K562 (cell line): ENCODE results near the gene ARHGAP15. TPM values are rescaled to one million over a fixed set of nuclear protein-coding genes. Genes with fewer than 3 reads are reported as not detected.

Source experiments
- ATAC-seq: fragments of 200-7000 bp; cut with Tn5 transposase; 3 replicates; pipeline ENCODE4 v1.9.1; 2020; ENCODE audit warnings: moderate library complexity
- BruUV-seq: library from RNA; stranded (reverse); fragments of 400-500 nt; replicated peaks from 2 replicates; lab custom pipeline; 2021; lab: Mats Ljungman, UMichigan
- CTCF ChIA-PET: fragments of 300-600 bp; formaldehyde crosslinking; extraction: SDS; loops from one replicate; lab custom pipeline; 2021; ENCODE audit warnings: low intra/inter-chr PET ratio; lab: Yijun Ruan, JAX
- POLR2A ChIA-PET: fragments of 300-600, 350-650 bp; sonication (Branson Sonifier 250); formaldehyde crosslinking; extraction: SDS; loops from one replicate; lab custom pipeline; 2021; ENCODE audit warnings: antibody characterized with exemption, inconsistent platforms; lab: Yijun Ruan, JAX
- DNase-seq, 4 experiments: peaks; one replicate each; pipeline versions ENCODE4 v3.0.0 to v3.0.0-alpha.2; 2011 to 2018; ENCODE audit warnings: low spot score in 3 of 4, mixed read lengths in 3 of 4; ENCODE audit errors: extremely low read depth in 1 of 4
- FAIRE-seq: peaks from 2 replicates; lab custom pipeline; 2011; peaks lifted over from hg19 to GRCh38; lab: Jason Lieb, UNC
- H2AFZ ChIP-seq: 2 replicates; pipeline ENCODE4 v1.6.0; 2011; ENCODE audit warnings: low read depth, low read length, control low read depth, inconsistent platforms
- H3K27ac ChIP-seq: fragments of 200-600 bp; 3 replicates; pipeline ENCODE4 v1.8.0; 2011; ENCODE audit warnings: low read depth, mild to moderate bottlenecking, control low read depth, inconsistent platforms, low read length, moderate library complexity, mixed read lengths; ENCODE audit errors: extremely low read depth
- H3K27me3 ChIP-seq, 2 experiments: fragments of 300-600 bp in 1 of 2; 2 replicates in 1 of 2; 3 replicates in 1 of 2; pipeline versions ENCODE4 v1.6.0 to v1.8.0; 2011; ENCODE audit warnings: inconsistent platforms in 2 of 2, low read length in 2 of 2, mild to moderate bottlenecking in 1 of 2, mixed read lengths in 1 of 2, moderate library complexity in 1 of 2; ENCODE audit not compliant: control insufficient read depth in 2 of 2, insufficient read depth in 2 of 2
- H3K36me3 ChIP-seq: fragments of 300-600 bp; 3 replicates; pipeline ENCODE4 v1.8.0; 2011; ENCODE audit warnings: mild to moderate bottlenecking, low read length, inconsistent platforms; ENCODE audit not compliant: control insufficient read depth, insufficient read depth
- H3K4me1 ChIP-seq, 2 experiments: fragments of 200-600 bp in 1 of 2; replicated peaks in 1 of 2; 2 replicates in 1 of 2; 3 replicates in 1 of 2; pipeline versions ENCODE4 v1.5.1 to v1.8.0; 2011; ENCODE audit warnings: inconsistent platforms in 2 of 2, low read length in 2 of 2, mild to moderate bottlenecking in 1 of 2, mixed read lengths in 1 of 2, moderate library complexity in 1 of 2; ENCODE audit not compliant: control insufficient read depth in 2 of 2, insufficient read depth in 2 of 2
- H3K4me2 ChIP-seq: 2 replicates; pipeline ENCODE4 v1.6.1; 2011; ENCODE audit warnings: low read length, control low read depth, inconsistent platforms, mixed read lengths; ENCODE audit not compliant: insufficient read depth
- H3K4me3 ChIP-seq: fragments of 200-600 bp; sonication (generic), shearing (Covaris generic); 2 replicates; pipeline ENCODE4 v1.5.1; 2016; ENCODE audit warnings: control low read depth, inconsistent platforms
- H3K79me2 ChIP-seq: fragments of 200-600 bp; 3 replicates; pipeline ENCODE4 v1.8.0; 2011; ENCODE audit warnings: low read length, inconsistent platforms; ENCODE audit not compliant: control insufficient read depth, insufficient read depth
- H3K9ac ChIP-seq, 2 experiments: 2 replicates each; pipeline versions ENCODE4 v1.6.0 to v1.6.1; 2011; ENCODE audit warnings: low read depth in 2 of 2, low read length in 2 of 2, control low read depth in 1 of 2, inconsistent platforms in 1 of 2, mild to moderate bottlenecking in 1 of 2, mixed read lengths in 1 of 2; ENCODE audit not compliant: insufficient read depth in 1 of 2
- H3K9me1 ChIP-seq: one replicate; pipeline ENCODE4 v1.6.0; 2011; ENCODE audit warnings: inconsistent platforms, mild to moderate bottlenecking, low read length, moderate library complexity; ENCODE audit not compliant: control insufficient read depth, insufficient read depth
- H3K9me3 ChIP-seq: replicated peaks from 2 replicates; pipeline ENCODE4 v1.5.1; 2011; ENCODE audit warnings: low read depth, low read length, inconsistent platforms; ENCODE audit not compliant: control insufficient read depth, insufficient read depth
- H4K20me1 ChIP-seq: replicated peaks from 2 replicates; pipeline ENCODE4 v1.6.1; 2011; ENCODE audit warnings: low read length, inconsistent platforms, mixed read lengths; ENCODE audit not compliant: control insufficient read depth, insufficient read depth
- CBFA2T2 ChIP-seq: fragments of 450-650 bp; conservative IDR thresholded peaks from 2 replicates; pipeline ENCODE4 v1.6.1; 2017; ENCODE audit warnings: mild to moderate bottlenecking
- HEY1 ChIP-seq: fragments of 250-450 bp; sonication (Bioruptor Pico); IDR thresholded peaks from 2 replicates; pipeline ENCODE4 v1.5.0; 2020; ENCODE audit warnings: mild to moderate bottlenecking, moderate library complexity, borderline replicate concordance
- IFI16 ChIP-seq: fragments of 250-450 bp; sonication (Bioruptor Pico); IDR thresholded peaks from 2 replicates; pipeline ENCODE4 v2.1.2; 2022; ENCODE audit warnings: mild to moderate bottlenecking, inconsistent platforms
- NFE2 ChIP-seq: IDR thresholded peaks from 2 replicates; pipeline ENCODE4 v1.6.1; 2014; ENCODE audit warnings: antibody characterized with exemption, low read depth
- SETDB1 ChIP-seq: IDR thresholded peaks from one replicate; pipeline ENCODE4 v1.6.1; 2012; ENCODE audit warnings: low read length, control low read depth, inconsistent platforms
- SUPT5H ChIP-seq: fragments of 450-650 bp; IDR thresholded peaks from 2 replicates; pipeline ENCODE4 v1.6.1; 2016
- TAF1 ChIP-seq: IDR thresholded peaks from 2 replicates; pipeline ENCODE4 v1.6.1; 2011; ENCODE audit warnings: mild to moderate bottlenecking, low read length, moderate library complexity; ENCODE audit not compliant: insufficient read depth, control insufficient read depth, severe bottlenecking; ENCODE audit errors: extremely low read depth
- U2AF1 ChIP-seq: fragments of 200-400 bp; formaldehyde crosslinking; optimal IDR thresholded peaks from 2 replicates; pipeline ENCODE3; 2017; ENCODE audit warnings: mild to moderate bottlenecking, low read depth, low read length, moderate library complexity
- ZNF140 ChIP-seq: fragments of 250-450 bp; sonication (Bioruptor Pico); IDR thresholded peaks from 2 replicates; pipeline ENCODE4 v1.8.0; 2021; ENCODE audit warnings: moderate library complexity, mild to moderate bottlenecking, inconsistent platforms
- ZNF146 ChIP-seq: IDR thresholded peaks from one replicate; pipeline ENCODE4 v1.6.1; 2018; ENCODE audit warnings: missing compliant biosample characterization; ENCODE audit not compliant: unreplicated experiment
- ZNF445 ChIP-seq: fragments of 250-450 bp; sonication (Bioruptor Pico); IDR thresholded peaks from 2 replicates; pipeline ENCODE4 v1.4.0; 2020; ENCODE audit warnings: low read depth, mild to moderate bottlenecking, moderate library complexity
- ZNF589 ChIP-seq: fragments of 200-800 bp; sonication (Bioruptor generic); IDR thresholded peaks from 2 replicates; pipeline ENCODE4 v1.6.1; 2016; ENCODE audit warnings: low read depth, missing genetic modification characterization, missing compliant biosample characterization
- WGBS: fragments of 100-300 bp; shearing (Covaris generic); methylation state at CpG from one replicate; pipeline ENCODE4 v1.1.6; 2016; ENCODE audit warnings: low coverage, mixed read lengths; ENCODE audit not compliant: insufficient coverage; ENCODE audit errors: missing lambda C conversion rate; 5-methylcytosine and 5-hydroxymethylcytosine counted together
- in situ Hi-C: fragments of 300-500 bp; cut with MboI; formaldehyde crosslinking; loops from 4 replicates; pipeline ENCODE4 v1.15.0; 2018; ENCODE audit warnings: inconsistent platforms, mixed read lengths
- intact Hi-C: fragments of 100-400 bp; cut with micrococcal nuclease; formaldehyde crosslinking; loops from 2 replicates; pipeline ENCODE4 v1.14.2; 2022
- polyA plus RNA-seq, 8 experiments: library from polyadenylated mRNA; depleted of rRNA in 4 of 8; stranded (reverse) in 5 of 8; unstranded in 3 of 8; fragments of >200 nt; fragmentation: Nextera tagmentation in 2 of 8; fragmentation: Illumina TruSeq in 1 of 8; extraction: Ambion mirVana in 2 of 8; extraction: Trizol in 1 of 8; gene quantifications; 2 replicates each; pipeline versions ENCODE4 v1.2.1 to v1.2.3, GENCODE V29; 2011 to 2014; ENCODE audit warnings: inconsistent platforms in 1 of 8, missing spikeins in 1 of 8
- total RNA-seq, 7 experiments: library from RNA; depleted of rRNA in 6 of 7; stranded (reverse); fragments of >200 nt in 6 of 7; fragmentation: Illumina TruSeq in 2 of 7; extraction: Trizol in 2 of 7; gene quantifications; 2 replicates each; pipeline versions ENCODE4 v1.2.1 to v1.2.3, GENCODE V29; 2011 to 2021; ENCODE audit warnings: low replicate concordance in 1 of 7
- TF ChIP-seq, protein P1 (sequence below), 2 experiments: fragments of 150-350 bp in 1 of 2; IDR thresholded peaks; 2 replicates each; pipeline ENCODE4 v1.6.1; 2012 to 2016; ENCODE audit warnings: low read depth in 2 of 2, low read length in 2 of 2, mild to moderate bottlenecking in 1 of 2, moderate library complexity in 1 of 2
- TF ChIP-seq, protein P2 (sequence below): fragments of 450-650 bp; IDR thresholded peaks from 2 replicates; pipeline ENCODE4 v1.6.1; 2017; ENCODE audit warnings: mild to moderate bottlenecking, moderate library complexity
- TF ChIP-seq, protein P3 (sequence below): fragments of 250-450 bp; sonication (Bioruptor Pico); IDR thresholded peaks from 2 replicates; pipeline ENCODE4 v1.5.0; 2020; ENCODE audit warnings: mild to moderate bottlenecking

Gene ARHGAP15
- total and polyA plus RNA-seq, 9 of the 15 experiments (the other 6 are each of a cell fraction or from before 2014, with no cell fraction given), result 1.5 to 17.9 (median 7.9) TPM

DNA sequence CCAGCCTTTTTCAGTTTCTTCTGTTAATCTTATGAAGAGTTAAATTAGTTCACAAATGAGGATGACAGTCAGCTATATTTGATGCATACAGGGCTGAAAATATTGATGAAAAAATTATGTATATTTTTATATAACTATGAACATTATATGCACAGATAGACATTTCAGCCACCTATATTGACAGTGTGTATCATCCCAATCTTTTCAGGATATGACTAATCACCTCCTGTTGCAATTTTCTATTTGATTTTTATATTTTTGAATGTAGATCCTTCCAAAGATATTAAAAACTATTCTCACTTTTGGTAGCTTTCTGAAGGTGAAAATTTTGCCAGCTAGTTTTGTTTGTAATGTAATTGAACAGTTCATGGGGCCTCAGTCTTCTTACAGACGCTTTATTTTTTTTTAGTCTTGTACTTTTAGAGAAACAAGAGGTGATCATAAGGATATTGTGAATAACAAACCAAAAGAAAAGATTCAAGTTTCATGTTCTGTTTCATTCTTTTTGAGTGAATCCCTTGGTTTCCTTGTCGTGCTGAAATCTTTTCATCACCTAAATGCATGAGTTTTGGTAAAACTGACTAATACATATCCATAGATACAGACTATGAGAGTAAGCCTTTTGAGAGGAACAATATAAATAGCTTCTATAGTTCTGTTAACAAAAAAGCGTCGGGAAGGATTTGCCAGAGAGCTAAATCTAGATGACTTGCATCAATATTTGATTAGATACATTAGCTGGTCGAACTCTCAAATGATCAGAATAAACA is 123.1 kb downstream of the ARHGAP15 start (continued):
- TF ChIP-seq, protein P1, sequence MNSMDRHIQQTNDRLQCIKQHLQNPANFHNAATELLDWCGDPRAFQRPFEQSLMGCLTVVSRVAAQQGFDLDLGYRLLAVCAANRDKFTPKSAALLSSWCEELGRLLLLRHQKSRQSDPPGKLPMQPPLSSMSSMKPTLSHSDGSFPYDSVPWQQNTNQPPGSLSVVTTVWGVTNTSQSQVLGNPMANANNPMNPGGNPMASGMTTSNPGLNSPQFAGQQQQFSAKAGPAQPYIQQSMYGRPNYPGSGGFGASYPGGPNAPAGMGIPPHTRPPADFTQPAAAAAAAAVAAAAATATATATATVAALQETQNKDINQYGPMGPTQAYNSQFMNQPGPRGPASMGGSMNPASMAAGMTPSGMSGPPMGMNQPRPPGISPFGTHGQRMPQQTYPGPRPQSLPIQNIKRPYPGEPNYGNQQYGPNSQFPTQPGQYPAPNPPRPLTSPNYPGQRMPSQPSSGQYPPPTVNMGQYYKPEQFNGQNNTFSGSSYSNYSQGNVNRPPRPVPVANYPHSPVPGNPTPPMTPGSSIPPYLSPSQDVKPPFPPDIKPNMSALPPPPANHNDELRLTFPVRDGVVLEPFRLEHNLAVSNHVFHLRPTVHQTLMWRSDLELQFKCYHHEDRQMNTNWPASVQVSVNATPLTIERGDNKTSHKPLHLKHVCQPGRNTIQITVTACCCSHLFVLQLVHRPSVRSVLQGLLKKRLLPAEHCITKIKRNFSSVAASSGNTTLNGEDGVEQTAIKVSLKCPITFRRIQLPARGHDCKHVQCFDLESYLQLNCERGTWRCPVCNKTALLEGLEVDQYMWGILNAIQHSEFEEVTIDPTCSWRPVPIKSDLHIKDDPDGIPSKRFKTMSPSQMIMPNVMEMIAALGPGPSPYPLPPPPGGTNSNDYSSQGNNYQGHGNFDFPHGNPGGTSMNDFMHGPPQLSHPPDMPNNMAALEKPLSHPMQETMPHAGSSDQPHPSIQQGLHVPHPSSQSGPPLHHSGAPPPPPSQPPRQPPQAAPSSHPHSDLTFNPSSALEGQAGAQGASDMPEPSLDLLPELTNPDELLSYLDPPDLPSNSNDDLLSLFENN (IDR thresholded peaks at IDR 0.05; ENCODE audit: low read depth in 2 of 2, low read length in 2 of 2), result no peak
- TF ChIP-seq U2AF1 (no peak), ZNF589 (CRISPR knock-in tag) (no peak), ZNF146 (CRISPR knock-in tag) (no peak), HEY1 (CRISPR knock-in tag) (no peak), IFI16 (CRISPR knock-in tag) (no peak)

DNA sequence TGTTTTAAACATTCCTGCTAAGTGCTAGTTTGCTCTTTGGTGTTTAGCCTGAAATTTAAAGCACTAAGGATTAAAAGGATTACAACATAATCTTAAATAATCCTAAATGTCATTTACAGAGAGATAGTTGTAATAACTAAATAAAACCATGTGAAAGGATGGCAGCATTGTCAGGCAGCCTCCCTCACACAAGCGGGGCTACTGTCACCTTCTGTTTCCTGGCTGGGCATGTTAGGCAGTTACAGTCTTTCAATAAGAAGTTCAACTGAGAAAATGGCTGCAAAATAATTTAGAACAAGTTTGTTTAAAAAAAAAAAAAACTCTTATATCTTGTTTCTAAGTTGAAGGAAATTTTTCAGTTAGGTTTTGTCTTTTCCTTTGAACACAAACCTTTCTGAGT is 124.9 kb downstream of the ARHGAP15 start:
- H3K4me2 ChIP-seq, result no peak overlapping the region
- H3K79me2 ChIP-seq, result no peaks in the 10 kb centered on the region
- no TSS peak for BruUV-seq
- DNase-seq (no peak), FAIRE-seq (no peak), ATAC-seq (no peak)
- no peak overlapping the region for H3K9ac ChIP-seq
- H2AFZ ChIP-seq, result no peak overlapping the region
- in situ Hi-C loops, result no loop called here
- intact Hi-C loops, result no loop called here
- H3K9me1 ChIP-seq, result no peaks in the 10 kb centered on the region
- no peaks in the 10 kb centered on the region for H3K9me3 ChIP-seq
- H3K4me1 ChIP-seq, result no peaks in the 10 kb centered on the region; a peak in 1 of 5 replicates
- H3K36me3 ChIP-seq, result no peaks in the 10 kb centered on the region
- no peaks in the 10 kb centered on the region for H3K27me3 ChIP-seq
- WGBS, result 12% methylated on average over 1 of the region's 1 CpG
- no peak overlapping the region for H3K27ac ChIP-seq
- POLR2A ChIA-PET, result no interaction called here
- CTCF ChIA-PET, result interaction anchor here (0.7 kb wide), 1 partner anchor 12 kb away, joined by 4 read pairs; no protein-coding TSS in a partner anchor
- no peak overlapping the region for H3K4me3 ChIP-seq
- no peaks in the 10 kb centered on the region for H4K20me1 ChIP-seq
- no peak for TF ChIP-seq ZNF445 (CRISPR knock-in tag)
- no peak for TF ChIP-seq TAF1
- no peak for TF ChIP-seq ZNF140 (CRISPR knock-in tag)
- no peak for TF ChIP-seq NFE2
- TF ChIP-seq SUPT5H, result no peak
- TF ChIP-seq CBFA2T2, result no peak
- TF ChIP-seq, protein P2, sequence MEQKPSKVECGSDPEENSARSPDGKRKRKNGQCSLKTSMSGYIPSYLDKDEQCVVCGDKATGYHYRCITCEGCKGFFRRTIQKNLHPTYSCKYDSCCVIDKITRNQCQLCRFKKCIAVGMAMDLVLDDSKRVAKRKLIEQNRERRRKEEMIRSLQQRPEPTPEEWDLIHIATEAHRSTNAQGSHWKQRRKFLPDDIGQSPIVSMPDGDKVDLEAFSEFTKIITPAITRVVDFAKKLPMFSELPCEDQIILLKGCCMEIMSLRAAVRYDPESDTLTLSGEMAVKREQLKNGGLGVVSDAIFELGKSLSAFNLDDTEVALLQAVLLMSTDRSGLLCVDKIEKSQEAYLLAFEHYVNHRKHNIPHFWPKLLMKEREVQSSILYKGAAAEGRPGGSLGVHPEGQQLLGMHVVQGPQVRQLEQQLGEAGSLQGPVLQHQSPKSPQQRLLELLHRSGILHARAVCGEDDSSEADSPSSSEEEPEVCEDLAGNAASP, result no peak
- no peak for TF ChIP-seq SETDB1
- TF ChIP-seq, protein P3, sequence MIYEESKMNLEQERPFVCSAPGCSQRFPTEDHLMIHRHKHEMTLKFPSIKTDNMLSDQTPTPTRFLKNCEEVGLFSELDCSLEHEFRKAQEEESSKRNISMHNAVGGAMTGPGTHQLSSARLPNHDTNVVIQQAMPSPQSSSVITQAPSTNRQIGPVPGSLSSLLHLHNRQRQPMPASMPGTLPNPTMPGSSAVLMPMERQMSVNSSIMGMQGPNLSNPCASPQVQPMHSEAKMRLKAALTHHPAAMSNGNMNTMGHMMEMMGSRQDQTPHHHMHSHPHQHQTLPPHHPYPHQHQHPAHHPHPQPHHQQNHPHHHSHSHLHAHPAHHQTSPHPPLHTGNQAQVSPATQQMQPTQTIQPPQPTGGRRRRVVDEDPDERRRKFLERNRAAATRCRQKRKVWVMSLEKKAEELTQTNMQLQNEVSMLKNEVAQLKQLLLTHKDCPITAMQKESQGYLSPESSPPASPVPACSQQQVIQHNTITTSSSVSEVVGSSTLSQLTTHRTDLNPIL (CRISPR knock-in tag), result no peak
